GM12878 (cell line): Measurements from ENCODE around the gene KMO. TPM values are rescaled to one million over a fixed set of nuclear protein-coding genes. Genes with fewer than 3 reads are reported as not detected.

Experiments
- ATAC-seq: fragments of 200-7000 bp; cut with Tn5 transposase; 3 replicates; pipeline ENCODE4 v1.9.1; 2020; ENCODE audit warnings: mild to moderate bottlenecking, moderate library complexity
- BruUV-seq: library from RNA; stranded (reverse); fragments of 400-500 nt; replicated peaks from 2 replicates; lab custom pipeline; 2021; lab: Mats Ljungman, UMichigan
- CTCF ChIA-PET: fragments of 300-600 bp; sonication (Branson Sonifier 250); formaldehyde crosslinking; extraction: SDS; loops from one replicate; lab custom pipeline; 2021; ENCODE audit warnings: inconsistent platforms; lab: Yijun Ruan, JAX
- POLR2A ChIA-PET: fragments of 350-600 bp; formaldehyde crosslinking; extraction: SDS; loops from one replicate; lab custom pipeline; 2021; ENCODE audit warnings: inconsistent platforms; lab: Charles Lee
- RAD21 ChIA-PET: fragments of 300-600 bp; sonication (Branson Sonifier 250); formaldehyde crosslinking; loops from one replicate; lab custom pipeline; 2023; ENCODE audit warnings: antibody characterized with exemption; ENCODE audit not compliant: unreplicated experiment; lab: Charles Lee
- SMC1A ChIA-PET: fragments of 300-600 bp; sonication (Branson Sonifier 250); formaldehyde crosslinking; loops from one replicate; lab custom pipeline; 2023; ENCODE audit not compliant: unreplicated experiment, uncharacterized antibody; lab: Charles Lee
- DNase-seq: peaks from one replicate; pipeline ENCODE4 v3.0.0-alpha.2; 2011; ENCODE audit warnings: low read depth, low spot score
- FAIRE-seq: peaks from 3 replicates; lab custom pipeline; 2011; peaks lifted over from hg19 to GRCh38; lab: Jason Lieb, UNC
- H2AFZ ChIP-seq: 2 replicates; pipeline ENCODE4 v1.6.0; 2011; ENCODE audit warnings: low read depth, low read length, control low read depth; ENCODE audit not compliant: control insufficient read depth
- H3K27ac ChIP-seq: 2 replicates; pipeline ENCODE4 v1.5.1; 2011; ENCODE audit warnings: control low read depth; ENCODE audit not compliant: control insufficient read depth, insufficient read depth
- H3K27me3 ChIP-seq, 2 experiments: replicated peaks in 1 of 2; 2 replicates each; pipeline versions ENCODE4 v1.6.0 to v1.6.1; 2011; ENCODE audit warnings: low read length in 1 of 2; ENCODE audit not compliant: control insufficient read depth in 2 of 2, insufficient read depth in 2 of 2
- H3K36me3 ChIP-seq, 2 experiments: 2 replicates each; pipeline ENCODE4 v1.5.1; 2011; ENCODE audit warnings: low read length in 1 of 2; ENCODE audit not compliant: control insufficient read depth in 2 of 2, insufficient read depth in 2 of 2
- H3K4me1 ChIP-seq: 2 replicates; pipeline ENCODE4 v1.6.1; 2011; ENCODE audit warnings: mild to moderate bottlenecking, low read length, moderate library complexity, mixed read lengths; ENCODE audit not compliant: control insufficient read depth, insufficient read depth
- H3K4me2 ChIP-seq: 2 replicates; pipeline ENCODE4 v1.6.0; 2011; ENCODE audit warnings: control low read depth; ENCODE audit not compliant: control insufficient read depth, insufficient read depth
- H3K4me3 ChIP-seq: fragments of 200-600 bp; sonication (generic); 2 replicates; pipeline ENCODE4 v1.5.1; 2016
- H3K79me2 ChIP-seq: 2 replicates; pipeline ENCODE4 v1.6.0; 2011; ENCODE audit warnings: low read length; ENCODE audit not compliant: control insufficient read depth, insufficient read depth
- H3K9ac ChIP-seq: 2 replicates; pipeline ENCODE4 v1.8.0; 2011; ENCODE audit warnings: low read length, control low read depth, mixed read lengths; ENCODE audit not compliant: control insufficient read depth, insufficient read depth
- H3K9me3 ChIP-seq: replicated peaks from 3 replicates; pipeline ENCODE4 v1.5.1; 2011; ENCODE audit warnings: mild to moderate bottlenecking, low read length; ENCODE audit not compliant: control insufficient read depth, insufficient read depth
- H4K20me1 ChIP-seq: 2 replicates; pipeline ENCODE4 v1.6.0; 2011; ENCODE audit not compliant: control insufficient read depth, insufficient read depth
- CREM ChIP-seq: IDR thresholded peaks from 2 replicates; pipeline ENCODE4 v1.6.1; 2014; ENCODE audit warnings: antibody characterized with exemption, low read depth
- IKZF1 ChIP-seq: fragments of 450-650 bp; conservative IDR thresholded peaks from 2 replicates; pipeline ENCODE4 v1.6.1; 2017; ENCODE audit warnings: antibody characterized with exemption, mild to moderate bottlenecking
- KLF5 ChIP-seq: fragments of 450-650 bp; IDR thresholded peaks from 2 replicates; pipeline ENCODE4 v1.6.1; 2014; ENCODE audit warnings: mild to moderate bottlenecking; ENCODE audit not compliant: partially characterized antibody
- NFXL1 ChIP-seq: fragments of 450-650 bp; IDR thresholded peaks from 2 replicates; pipeline ENCODE4 v1.6.1; 2017; ENCODE audit warnings: antibody characterized with exemption, mild to moderate bottlenecking, borderline replicate concordance
- NFYA ChIP-seq: IDR thresholded peaks from 2 replicates; pipeline ENCODE4 v1.6.1; 2011; ENCODE audit warnings: low read depth, mild to moderate bottlenecking, low read length, improper control_type of control experiment, borderline replicate concordance
- NFYB ChIP-seq: IDR thresholded peaks from 2 replicates; pipeline ENCODE4 v1.6.1; 2011; ENCODE audit warnings: low read depth, mild to moderate bottlenecking, low read length, improper control_type of control experiment, moderate library complexity; ENCODE audit not compliant: insufficient read depth
- SIN3A ChIP-seq: IDR thresholded peaks from 2 replicates; pipeline ENCODE4 v1.6.1; 2012; ENCODE audit warnings: low read depth, low read length, improper control_type of control experiment
- SMAD1 ChIP-seq: fragments of 450-650 bp; IDR thresholded peaks from 2 replicates; pipeline ENCODE4 v1.6.1; 2018; ENCODE audit warnings: mild to moderate bottlenecking, low read depth; ENCODE audit not compliant: partially characterized antibody
- SP1 ChIP-seq: IDR thresholded peaks from one replicate; pipeline ENCODE4 v1.6.1; 2011; ENCODE audit warnings: low read depth, low read length
- ZNF217 ChIP-seq: fragments of 450-650 bp; IDR thresholded peaks from 2 replicates; pipeline ENCODE4 v1.6.1; 2017; ENCODE audit warnings: antibody characterized with exemption, mild to moderate bottlenecking
- WGBS: methylation state at CpG from one replicate; pipeline ENCODE4 v1.1.6; 2016; ENCODE audit warnings: low lambda C conversion rate; ENCODE audit not compliant: insufficient replicate concordance, insufficient coverage; ENCODE audit errors: missing lambda C conversion rate; 5-methylcytosine and 5-hydroxymethylcytosine counted together
- in situ Hi-C: fragments of 300-500 bp; cut with MboI; formaldehyde crosslinking; loops from 9 replicates; pipeline ENCODE4 v1.14.3; 2018; ENCODE audit warnings: mixed read lengths
- intact Hi-C: fragments of 100-400 bp; cut with micrococcal nuclease; formaldehyde crosslinking; loops from one replicate; pipeline ENCODE4 v1.14.2; 2022; ENCODE audit not compliant: unreplicated experiment
- polyA plus RNA-seq, 11 experiments: library from polyadenylated mRNA; depleted of rRNA in 4 of 11; unstranded in 6 of 11; stranded (reverse) in 5 of 11; fragments of >200 nt; fragmentation: Nextera tagmentation in 4 of 11; fragmentation: Illumina TruSeq in 1 of 11; extraction: Ambion mirVana in 4 of 11; extraction: Trizol in 1 of 11; gene quantifications; 1 replicate in 1 of 11; 2 replicates in 10 of 11; pipeline versions ENCODE4 v1.2.1 to v1.2.3, GENCODE V29; 2011 to 2016; ENCODE audit warnings: inconsistent platforms in 2 of 11, missing spikeins in 2 of 11, low read depth in 1 of 11
- total RNA-seq, 4 experiments: library from RNA; depleted of rRNA in 3 of 4; stranded (reverse); fragments of >200 nt in 3 of 4; fragmentation: Illumina TruSeq in 1 of 4; extraction: Trizol in 1 of 4; gene quantifications; 2 replicates each; pipeline versions ENCODE4 v1.2.1 to v1.2.3, GENCODE V29; 2013 to 2021
- TF ChIP-seq, protein P1 (sequence below): fragments of 450-650 bp; IDR thresholded peaks from 2 replicates; pipeline ENCODE4 v1.6.1; 2017; ENCODE audit warnings: mild to moderate bottlenecking, moderate library complexity
- TF ChIP-seq, protein P2 (sequence below): IDR thresholded peaks from 2 replicates; pipeline ENCODE4 v1.6.1; 2012; ENCODE audit warnings: low read depth, low read length, improper control_type of control experiment
- TF ChIP-seq, protein P3 (sequence below): fragments of 450-650 bp; IDR thresholded peaks from 2 replicates; pipeline ENCODE4 v1.6.1; 2018; ENCODE audit warnings: borderline replicate concordance, mild to moderate bottlenecking; ENCODE audit not compliant: partially characterized antibody
- TF ChIP-seq, protein P4 (sequence below): IDR thresholded peaks from 2 replicates; pipeline ENCODE4 v1.6.1; 2011; ENCODE audit warnings: low read depth, low read length, improper control_type of control experiment, borderline replicate concordance

KMO gene
- total and polyA plus RNA-seq, 10 of the 15 experiments (the other 5 are each of a cell fraction or from before 2014, with no cell fraction given): 0.68 to 5.9 (median 1.5) TPM

DNA sequence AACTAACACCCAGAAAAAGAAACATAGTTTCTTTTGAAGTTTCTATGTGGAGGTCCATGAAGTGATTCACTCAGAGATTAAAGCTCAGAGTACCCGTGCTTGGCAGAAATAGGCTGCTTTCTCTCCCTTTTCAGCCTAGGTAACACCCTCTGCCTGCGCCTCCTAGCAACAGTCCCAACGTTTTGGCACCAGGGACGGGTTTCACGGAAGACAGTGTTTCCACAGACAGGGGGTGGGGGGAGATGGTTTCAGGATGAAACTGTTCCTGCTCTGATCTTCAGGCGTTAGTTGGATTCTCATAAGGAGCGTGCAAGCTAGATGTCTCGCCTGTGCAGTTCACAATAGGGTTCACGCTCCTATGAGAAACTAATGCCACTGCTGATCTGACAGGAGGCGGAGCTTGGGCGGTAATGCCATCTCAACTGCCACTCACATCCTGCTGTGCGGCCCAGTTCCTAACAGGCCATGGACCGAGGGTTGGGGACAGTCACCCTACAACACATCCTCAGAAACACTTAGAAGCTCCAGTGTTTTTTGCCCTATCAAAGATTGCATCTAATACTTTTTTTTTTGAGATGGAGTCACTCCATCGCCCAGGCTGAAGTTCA is 54.8 kb downstream of the KMO start:
- Histone ChIP-seq H3K27ac (no peak overlapping the region), H3K9ac (no peak overlapping the region), H3K9me3 (no peaks in the 10 kb centered on the region), H3K79me2 (no peaks in the 10 kb centered on the region), H3K4me1 (no peaks in the 10 kb centered on the region), H3K27me3 (no peaks in the 10 kb centered on the region), H4K20me1 (no peaks in the 10 kb centered on the region), H3K4me3 (no peak overlapping the region), H2AFZ (no peak overlapping the region), H3K4me2 (no peak overlapping the region), H3K36me3 (no peaks in the 10 kb centered on the region; a peak in 1 of 4 replicates)
- POLR2A ChIA-PET: no interaction called here
- no peak for FAIRE-seq
- RAD21 ChIA-PET: no interaction called here
- WGBS: 97% methylated on average over 14 of the region's 14 CpGs
- CTCF ChIA-PET: interaction anchor here (0.9 to 1.0 kb wide), 2 partner anchors 23 kb away, joined by 3 read pairs; no protein-coding TSS in a partner anchor
- in situ Hi-C loops (no loop called here), intact Hi-C loops (no loop called here)
- no peak for ATAC-seq
- BruUV-seq: no TSS peak
- SMC1A ChIA-PET: no interaction called here
- TF ChIP-seq NFXL1 (no peak), KLF5 (no peak), CREM (no peak), SMAD1 (no peak), NFYB (no peak), NFYA (no peak), IKZF1 (no peak), SIN3A (no peak), SP1 (no peak), ZNF217 (no peak)
- TF ChIP-seq, protein P1, sequence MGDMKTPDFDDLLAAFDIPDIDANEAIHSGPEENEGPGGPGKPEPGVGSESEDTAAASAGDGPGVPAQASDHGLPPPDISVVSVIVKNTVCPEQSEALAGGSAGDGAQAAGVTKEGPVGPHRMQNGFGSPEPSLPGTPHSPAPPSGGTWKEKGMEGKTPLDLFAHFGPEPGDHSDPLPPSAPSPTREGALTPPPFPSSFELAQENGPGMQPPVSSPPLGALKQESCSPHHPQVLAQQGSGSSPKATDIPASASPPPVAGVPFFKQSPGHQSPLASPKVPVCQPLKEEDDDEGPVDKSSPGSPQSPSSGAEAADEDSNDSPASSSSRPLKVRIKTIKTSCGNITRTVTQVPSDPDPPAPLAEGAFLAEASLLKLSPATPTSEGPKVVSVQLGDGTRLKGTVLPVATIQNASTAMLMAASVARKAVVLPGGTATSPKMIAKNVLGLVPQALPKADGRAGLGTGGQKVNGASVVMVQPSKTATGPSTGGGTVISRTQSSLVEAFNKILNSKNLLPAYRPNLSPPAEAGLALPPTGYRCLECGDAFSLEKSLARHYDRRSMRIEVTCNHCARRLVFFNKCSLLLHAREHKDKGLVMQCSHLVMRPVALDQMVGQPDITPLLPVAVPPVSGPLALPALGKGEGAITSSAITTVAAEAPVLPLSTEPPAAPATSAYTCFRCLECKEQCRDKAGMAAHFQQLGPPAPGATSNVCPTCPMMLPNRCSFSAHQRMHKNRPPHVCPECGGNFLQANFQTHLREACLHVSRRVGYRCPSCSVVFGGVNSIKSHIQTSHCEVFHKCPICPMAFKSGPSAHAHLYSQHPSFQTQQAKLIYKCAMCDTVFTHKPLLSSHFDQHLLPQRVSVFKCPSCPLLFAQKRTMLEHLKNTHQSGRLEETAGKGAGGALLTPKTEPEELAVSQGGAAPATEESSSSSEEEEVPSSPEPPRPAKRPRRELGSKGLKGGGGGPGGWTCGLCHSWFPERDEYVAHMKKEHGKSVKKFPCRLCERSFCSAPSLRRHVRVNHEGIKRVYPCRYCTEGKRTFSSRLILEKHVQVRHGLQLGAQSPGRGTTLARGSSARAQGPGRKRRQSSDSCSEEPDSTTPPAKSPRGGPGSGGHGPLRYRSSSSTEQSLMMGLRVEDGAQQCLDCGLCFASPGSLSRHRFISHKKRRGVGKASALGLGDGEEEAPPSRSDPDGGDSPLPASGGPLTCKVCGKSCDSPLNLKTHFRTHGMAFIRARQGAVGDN: no peak
- TF ChIP-seq, protein P2, sequence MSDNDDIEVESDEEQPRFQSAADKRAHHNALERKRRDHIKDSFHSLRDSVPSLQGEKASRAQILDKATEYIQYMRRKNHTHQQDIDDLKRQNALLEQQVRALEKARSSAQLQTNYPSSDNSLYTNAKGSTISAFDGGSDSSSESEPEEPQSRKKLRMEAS: no peak
- TF ChIP-seq, protein P3, sequence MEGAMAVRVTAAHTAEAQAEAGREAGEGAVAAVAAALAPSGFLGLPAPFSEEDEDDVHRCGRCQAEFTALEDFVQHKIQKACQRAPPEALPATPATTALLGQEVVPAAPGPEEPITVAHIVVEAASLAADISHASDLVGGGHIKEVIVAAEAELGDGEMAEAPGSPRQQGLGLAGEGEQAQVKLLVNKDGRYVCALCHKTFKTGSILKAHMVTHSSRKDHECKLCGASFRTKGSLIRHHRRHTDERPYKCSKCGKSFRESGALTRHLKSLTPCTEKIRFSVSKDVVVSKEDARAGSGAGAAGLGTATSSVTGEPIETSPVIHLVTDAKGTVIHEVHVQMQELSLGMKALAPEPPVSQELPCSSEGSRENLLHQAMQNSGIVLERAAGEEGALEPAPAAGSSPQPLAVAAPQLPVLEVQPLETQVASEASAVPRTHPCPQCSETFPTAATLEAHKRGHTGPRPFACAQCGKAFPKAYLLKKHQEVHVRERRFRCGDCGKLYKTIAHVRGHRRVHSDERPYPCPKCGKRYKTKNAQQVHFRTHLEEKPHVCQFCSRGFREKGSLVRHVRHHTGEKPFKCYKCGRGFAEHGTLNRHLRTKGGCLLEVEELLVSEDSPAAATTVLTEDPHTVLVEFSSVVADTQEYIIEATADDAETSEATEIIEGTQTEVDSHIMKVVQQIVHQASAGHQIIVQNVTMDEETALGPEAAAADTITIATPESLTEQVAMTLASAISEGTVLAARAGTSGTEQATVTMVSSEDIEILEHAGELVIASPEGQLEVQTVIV: no peak
- TF ChIP-seq, protein P4, sequence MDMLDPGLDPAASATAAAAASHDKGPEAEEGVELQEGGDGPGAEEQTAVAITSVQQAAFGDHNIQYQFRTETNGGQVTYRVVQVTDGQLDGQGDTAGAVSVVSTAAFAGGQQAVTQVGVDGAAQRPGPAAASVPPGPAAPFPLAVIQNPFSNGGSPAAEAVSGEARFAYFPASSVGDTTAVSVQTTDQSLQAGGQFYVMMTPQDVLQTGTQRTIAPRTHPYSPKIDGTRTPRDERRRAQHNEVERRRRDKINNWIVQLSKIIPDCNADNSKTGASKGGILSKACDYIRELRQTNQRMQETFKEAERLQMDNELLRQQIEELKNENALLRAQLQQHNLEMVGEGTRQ: no peak
- no peak for DNase-seq
